ENCODE data around the gene MAFG.
A peak's percentile ranks its signal among the peaks of the same experiment; 100 is the strongest.

Gene MAFG

GRCh38 chr17:81927653-81928543 is at the start of gene MAFG:
Gene MAFG, minus strand, starts transcription at chr17:81927735. Its CDS starts 4,550 bp downstream, at chr17:81923185.
- peak; percentile 60 for DNase-seq (ENCODE audit: extremely low read depth, low read depth)
- H3K4me3 ChIP-seq (replicated peaks; ENCODE audit: low read depth, low read length) = peak within 1 kb of the TSS; percentile 62
- TF ChIP-seq, protein P1, sequence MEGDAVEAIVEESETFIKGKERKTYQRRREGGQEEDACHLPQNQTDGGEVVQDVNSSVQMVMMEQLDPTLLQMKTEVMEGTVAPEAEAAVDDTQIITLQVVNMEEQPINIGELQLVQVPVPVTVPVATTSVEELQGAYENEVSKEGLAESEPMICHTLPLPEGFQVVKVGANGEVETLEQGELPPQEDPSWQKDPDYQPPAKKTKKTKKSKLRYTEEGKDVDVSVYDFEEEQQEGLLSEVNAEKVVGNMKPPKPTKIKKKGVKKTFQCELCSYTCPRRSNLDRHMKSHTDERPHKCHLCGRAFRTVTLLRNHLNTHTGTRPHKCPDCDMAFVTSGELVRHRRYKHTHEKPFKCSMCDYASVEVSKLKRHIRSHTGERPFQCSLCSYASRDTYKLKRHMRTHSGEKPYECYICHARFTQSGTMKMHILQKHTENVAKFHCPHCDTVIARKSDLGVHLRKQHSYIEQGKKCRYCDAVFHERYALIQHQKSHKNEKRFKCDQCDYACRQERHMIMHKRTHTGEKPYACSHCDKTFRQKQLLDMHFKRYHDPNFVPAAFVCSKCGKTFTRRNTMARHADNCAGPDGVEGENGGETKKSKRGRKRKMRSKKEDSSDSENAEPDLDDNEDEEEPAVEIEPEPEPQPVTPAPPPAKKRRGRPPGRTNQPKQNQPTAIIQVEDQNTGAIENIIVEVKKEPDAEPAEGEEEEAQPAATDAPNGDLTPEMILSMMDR (IDR thresholded peaks at IDR 0.05; ENCODE audit: low read depth, low read length, missing control alignments) = peak; percentile 20

DNA sequence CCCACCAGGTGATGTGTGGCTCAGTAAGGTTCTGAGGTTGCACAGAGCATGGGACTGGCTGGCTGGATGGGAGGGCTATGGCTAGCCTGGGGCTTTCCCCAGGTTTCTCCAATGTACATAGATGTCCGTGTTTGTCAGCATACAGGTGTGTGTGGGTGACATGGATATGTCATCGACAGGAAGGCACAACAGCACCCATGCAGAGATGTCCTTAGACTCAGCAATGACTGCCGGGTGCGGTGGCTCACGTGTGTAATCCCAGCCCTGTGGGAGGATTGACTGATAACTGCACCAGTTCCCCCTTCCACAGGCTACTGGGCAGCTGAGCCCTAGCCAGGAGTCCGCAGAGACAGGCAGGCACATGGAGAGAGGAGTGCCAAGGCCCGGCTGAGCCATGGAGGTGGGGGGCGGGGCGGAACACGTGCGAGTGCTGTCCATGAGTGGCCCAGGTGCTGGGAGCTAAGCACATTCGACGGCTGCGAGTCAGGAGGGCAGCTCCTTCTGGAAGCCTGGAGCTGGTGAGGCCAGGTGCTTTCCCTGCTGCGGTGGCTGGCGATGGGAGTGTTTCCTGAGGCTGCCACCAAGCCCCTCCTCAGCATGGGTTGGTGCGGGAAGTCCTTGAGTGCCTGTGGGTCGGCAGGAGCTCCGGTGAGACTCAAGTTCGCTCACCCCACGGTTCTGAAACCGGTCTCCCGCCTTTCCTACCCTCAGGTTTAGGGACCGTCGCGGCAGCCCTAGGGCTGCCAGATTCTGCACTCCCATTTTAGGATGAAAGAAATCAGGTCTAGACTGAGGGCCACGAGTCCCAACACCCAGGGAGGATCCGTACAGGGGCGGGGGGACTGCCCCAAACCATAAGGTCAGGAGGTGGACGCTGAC is 49.0 kb upstream of the MAFG start:
- H3K4me3 ChIP-seq (replicated peaks; ENCODE audit: low read depth, low read length) = peak overlapping the region; percentile 71
- TF ChIP-seq, protein P1 (IDR thresholded peaks at IDR 0.05; ENCODE audit: low read depth, low read length, missing control alignments) = no peak
- DNase-seq (ENCODE audit: extremely low read depth, low read depth) = no peak

DNA sequence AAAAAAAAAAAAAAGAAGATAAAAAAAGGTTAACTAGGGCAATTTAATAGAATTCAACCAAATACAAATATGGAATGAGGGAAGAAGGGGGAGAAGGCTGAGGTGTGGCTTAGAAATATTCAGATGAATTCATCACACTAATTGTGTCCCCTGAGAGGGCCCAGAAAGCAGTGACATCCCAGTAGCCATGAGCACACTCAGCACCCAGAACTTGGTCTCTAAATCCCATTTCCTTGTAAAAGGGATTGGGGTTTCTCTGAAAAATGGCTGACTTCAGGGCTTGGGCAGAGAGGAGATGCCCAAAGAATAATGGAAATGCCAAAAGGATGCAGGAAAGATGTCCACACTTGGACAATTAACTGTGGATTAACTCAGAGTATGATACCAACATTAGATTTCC is 45.9 kb upstream of the MAFG start:
- no peak for DNase-seq (ENCODE audit: extremely low read depth, low read depth)
- TF ChIP-seq, protein P1 (IDR thresholded peaks at IDR 0.05; ENCODE audit: low read depth, low read length, missing control alignments) = no peak
- H3K4me3 ChIP-seq (replicated peaks; ENCODE audit: low read depth, low read length) = no peak overlapping the region

DNA sequence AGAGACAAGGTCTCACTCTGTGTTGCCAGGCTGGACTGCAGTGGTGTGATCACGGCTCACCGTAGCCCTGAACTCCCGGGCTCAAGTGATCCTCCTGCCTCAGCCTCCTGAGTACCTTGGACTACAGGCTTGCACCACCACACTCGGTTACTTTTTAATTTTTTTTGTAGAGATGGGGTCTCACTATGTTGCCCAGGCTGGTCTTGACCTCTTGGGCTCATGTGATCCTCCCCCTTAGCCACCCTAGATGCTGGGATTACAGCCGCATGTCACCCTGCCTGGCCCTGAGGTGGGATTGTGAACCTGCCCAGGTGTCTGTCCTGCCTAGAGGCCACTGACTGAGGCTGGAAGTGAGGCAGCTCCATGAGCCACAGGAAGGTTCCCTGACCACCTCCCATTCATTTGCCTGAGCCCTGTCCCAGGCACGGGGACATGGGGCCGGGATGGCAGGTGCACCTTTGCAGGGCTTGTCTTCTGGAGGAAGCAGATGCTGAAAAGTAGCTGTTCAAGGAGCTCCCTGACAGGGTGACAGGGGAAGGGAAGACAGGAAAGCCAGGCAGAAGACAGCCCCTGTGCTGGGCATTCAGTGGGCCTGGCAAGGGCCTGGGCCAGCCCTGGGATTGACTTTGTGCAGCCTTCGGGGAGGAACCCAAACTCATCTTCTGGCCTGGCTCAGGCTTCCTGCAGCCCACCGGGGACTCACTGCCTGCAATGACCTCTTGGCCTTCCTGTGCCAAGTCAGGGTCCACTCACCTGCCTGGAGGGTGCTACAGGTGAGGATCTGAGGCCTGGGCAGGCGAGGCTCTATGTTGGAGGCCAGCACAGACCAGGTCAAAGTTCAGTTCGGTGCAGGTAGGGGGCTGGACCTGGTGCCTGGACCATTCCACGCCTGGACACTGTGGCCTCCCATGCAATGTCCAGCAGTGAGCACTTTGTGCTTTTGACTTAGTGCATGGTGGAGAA is 41.6 kb upstream of the MAFG start:
- DNase-seq (ENCODE audit: extremely low read depth, low read depth) = no peak
- TF ChIP-seq, protein P1 (IDR thresholded peaks at IDR 0.05; ENCODE audit: low read depth, low read length, missing control alignments) = no peak
- no peak overlapping the region for H3K4me3 ChIP-seq (replicated peaks; ENCODE audit: low read depth, low read length)

- DNase-seq (ENCODE audit: extremely low read depth, low read depth) = no peak
- TF ChIP-seq, protein P1 (IDR thresholded peaks at IDR 0.05; ENCODE audit: low read depth, low read length, missing control alignments) = no peak
- H3K4me3 ChIP-seq (replicated peaks; ENCODE audit: low read depth, low read length) = no peak overlapping the region
These were observed 40.8 kb upstream of the MAFG start for GRCh38 chr17:81968396-81968745.
